GM19467 (cell line): ENCODE results near the gene GALC.

Source experiments
- ATAC-seq: cut with Tn5 transposase; IDR thresholded peaks from one replicate; pipeline ENCODE4 v1.9.1; 2021; ENCODE audit warnings: mild to moderate bottlenecking, moderate library complexity; ENCODE audit not compliant: unreplicated experiment

GALC gene

GRCh38 chr14:88007608-88008007 is 14.6 kb upstream of the GALC start:
- no peak for ATAC-seq

- ATAC-seq = peak; percentile 87
These were observed 13.2 kb upstream of the GALC start for GRCh38 chr14:88005978-88006851.

GRCh38 chr14:88005050-88005481 is 12.1 kb upstream of the GALC start, which contains the start of gene GPR65:
GPR65 (plus strand) TSS chr14:88005135; CDS start chr14:88010848, 5,713 bp downstream.
- ATAC-seq = peak; percentile 70

GRCh38 chr14:88004506-88005036 is 11.6 kb upstream of the GALC start:
- ATAC-seq = no peak

GRCh38 chr14:88003425-88003824 is 10.4 kb upstream of the GALC start:
- ATAC-seq = no peak

- ATAC-seq = no peak
These were observed 9.6 kb upstream of the GALC start for GRCh38 chr14:88002421-88003075.

- no peak for ATAC-seq
These were observed 6.3 kb upstream of the GALC start for GRCh38 chr14:87999277-87999676.

- no peak for ATAC-seq
These were observed 5.5 kb upstream of the GALC start for GRCh38 chr14:87998482-87998881.

- no peak for ATAC-seq
These were observed 3.3 kb upstream of the GALC start for GRCh38 chr14:87996291-87996592.

- no peak for ATAC-seq
These were observed 2.7 kb upstream of the GALC start for GRCh38 chr14:87995500-87996290.

- ATAC-seq = peak; percentile 28
These were observed 2.0 kb upstream of the GALC start for GRCh38 chr14:87994974-87995373.

- peak; percentile 0 for ATAC-seq
These were observed 650 bp downstream of the GALC start for GRCh38 chr14:87992346-87992717.

- ATAC-seq = no peak
These were observed 2.3 kb downstream of the GALC start for GRCh38 chr14:87990682-87991081.

GRCh38 chr14:87989956-87990299 is 3.1 kb downstream of the GALC start:
- no peak for ATAC-seq

GRCh38 chr14:87989221-87989955 is 3.6 kb downstream of the GALC start:
- no peak for ATAC-seq

- ATAC-seq = no peak
These were observed 13.3 kb downstream of the GALC start for GRCh38 chr14:87979689-87980088.

GRCh38 chr14:87975636-87976035 is 17.3 kb downstream of the GALC start:
- ATAC-seq = no peak

GRCh38 chr14:87971010-87971409 is 22.0 kb downstream of the GALC start:
- peak; percentile 53 for ATAC-seq

- ATAC-seq = no peak
These were observed 25.5 kb downstream of the GALC start for GRCh38 chr14:87967496-87967895.

- ATAC-seq = no peak
These were observed 26.2 kb downstream of the GALC start for GRCh38 chr14:87966816-87967215.

GRCh38 chr14:87961246-87961645 is 31.7 kb downstream of the GALC start:
- ATAC-seq = no peak
